ENCODE results near the gene TPX2.

DNA sequence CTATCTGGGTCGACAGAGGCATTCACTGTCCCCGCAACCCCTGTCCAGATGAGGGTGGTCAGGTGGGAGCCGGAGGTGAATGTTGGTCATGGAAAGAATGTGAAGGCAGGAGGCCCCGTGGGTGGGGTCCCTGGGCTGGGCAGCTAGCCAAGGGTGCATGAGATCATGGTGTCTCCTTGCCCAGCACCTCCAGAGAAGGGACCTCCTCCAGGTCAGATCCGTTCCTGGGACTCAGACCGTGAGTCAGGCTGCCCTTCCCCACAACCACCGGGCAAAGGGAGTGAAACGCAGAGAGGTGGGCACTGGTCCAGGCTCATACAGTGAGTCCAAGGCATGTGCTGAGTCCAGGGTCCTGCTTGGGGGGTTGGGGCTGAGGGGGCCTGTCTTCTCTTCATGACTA is 102.8 kb downstream of the TPX2 start:
- TF ChIP-seq TAF1 (IDR thresholded peaks at IDR 0.05; ENCODE audit: low read depth), result no peak
- no peak for TF ChIP-seq EZH2 (IDR thresholded peaks at IDR 0.05; ENCODE audit: borderline replicate concordance, insufficient read depth, low read length, poor library complexity, severe bottlenecking)
- TF ChIP-seq, protein P1, sequence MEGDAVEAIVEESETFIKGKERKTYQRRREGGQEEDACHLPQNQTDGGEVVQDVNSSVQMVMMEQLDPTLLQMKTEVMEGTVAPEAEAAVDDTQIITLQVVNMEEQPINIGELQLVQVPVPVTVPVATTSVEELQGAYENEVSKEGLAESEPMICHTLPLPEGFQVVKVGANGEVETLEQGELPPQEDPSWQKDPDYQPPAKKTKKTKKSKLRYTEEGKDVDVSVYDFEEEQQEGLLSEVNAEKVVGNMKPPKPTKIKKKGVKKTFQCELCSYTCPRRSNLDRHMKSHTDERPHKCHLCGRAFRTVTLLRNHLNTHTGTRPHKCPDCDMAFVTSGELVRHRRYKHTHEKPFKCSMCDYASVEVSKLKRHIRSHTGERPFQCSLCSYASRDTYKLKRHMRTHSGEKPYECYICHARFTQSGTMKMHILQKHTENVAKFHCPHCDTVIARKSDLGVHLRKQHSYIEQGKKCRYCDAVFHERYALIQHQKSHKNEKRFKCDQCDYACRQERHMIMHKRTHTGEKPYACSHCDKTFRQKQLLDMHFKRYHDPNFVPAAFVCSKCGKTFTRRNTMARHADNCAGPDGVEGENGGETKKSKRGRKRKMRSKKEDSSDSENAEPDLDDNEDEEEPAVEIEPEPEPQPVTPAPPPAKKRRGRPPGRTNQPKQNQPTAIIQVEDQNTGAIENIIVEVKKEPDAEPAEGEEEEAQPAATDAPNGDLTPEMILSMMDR (IDR thresholded peaks at IDR 0.05; ENCODE audit: poor library complexity, severe bottlenecking), result no peak
- TF ChIP-seq POLR2AphosphoS5 (IDR thresholded peaks at IDR 0.05), result no peak
- TF ChIP-seq, protein P2, sequence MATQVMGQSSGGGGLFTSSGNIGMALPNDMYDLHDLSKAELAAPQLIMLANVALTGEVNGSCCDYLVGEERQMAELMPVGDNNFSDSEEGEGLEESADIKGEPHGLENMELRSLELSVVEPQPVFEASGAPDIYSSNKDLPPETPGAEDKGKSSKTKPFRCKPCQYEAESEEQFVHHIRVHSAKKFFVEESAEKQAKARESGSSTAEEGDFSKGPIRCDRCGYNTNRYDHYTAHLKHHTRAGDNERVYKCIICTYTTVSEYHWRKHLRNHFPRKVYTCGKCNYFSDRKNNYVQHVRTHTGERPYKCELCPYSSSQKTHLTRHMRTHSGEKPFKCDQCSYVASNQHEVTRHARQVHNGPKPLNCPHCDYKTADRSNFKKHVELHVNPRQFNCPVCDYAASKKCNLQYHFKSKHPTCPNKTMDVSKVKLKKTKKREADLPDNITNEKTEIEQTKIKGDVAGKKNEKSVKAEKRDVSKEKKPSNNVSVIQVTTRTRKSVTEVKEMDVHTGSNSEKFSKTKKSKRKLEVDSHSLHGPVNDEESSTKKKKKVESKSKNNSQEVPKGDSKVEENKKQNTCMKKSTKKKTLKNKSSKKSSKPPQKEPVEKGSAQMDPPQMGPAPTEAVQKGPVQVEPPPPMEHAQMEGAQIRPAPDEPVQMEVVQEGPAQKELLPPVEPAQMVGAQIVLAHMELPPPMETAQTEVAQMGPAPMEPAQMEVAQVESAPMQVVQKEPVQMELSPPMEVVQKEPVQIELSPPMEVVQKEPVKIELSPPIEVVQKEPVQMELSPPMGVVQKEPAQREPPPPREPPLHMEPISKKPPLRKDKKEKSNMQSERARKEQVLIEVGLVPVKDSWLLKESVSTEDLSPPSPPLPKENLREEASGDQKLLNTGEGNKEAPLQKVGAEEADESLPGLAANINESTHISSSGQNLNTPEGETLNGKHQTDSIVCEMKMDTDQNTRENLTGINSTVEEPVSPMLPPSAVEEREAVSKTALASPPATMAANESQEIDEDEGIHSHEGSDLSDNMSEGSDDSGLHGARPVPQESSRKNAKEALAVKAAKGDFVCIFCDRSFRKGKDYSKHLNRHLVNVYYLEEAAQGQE (IDR thresholded peaks at IDR 0.05; ENCODE audit: borderline replicate concordance), result no peak
